Measurements from ENCODE around the gene ACTR5.
"Not testable (repeated sequence)": the region's sequence is repeated elsewhere in the genome, so short reads cannot be mapped to it uniquely, and the experiment has no call there.

Gene ACTR5

GRCh38 chr20:38805502-38805957 is 57.3 kb downstream of the ACTR5 start, which contains the start of gene PPP1R16B:
PPP1R16B (plus strand) TSS chr20:38805697; CDS start chr20:38835926, 30,229 bp downstream.
- peak; percentile 46 for DNase-seq (ENCODE audit: low spot score)

DNA sequence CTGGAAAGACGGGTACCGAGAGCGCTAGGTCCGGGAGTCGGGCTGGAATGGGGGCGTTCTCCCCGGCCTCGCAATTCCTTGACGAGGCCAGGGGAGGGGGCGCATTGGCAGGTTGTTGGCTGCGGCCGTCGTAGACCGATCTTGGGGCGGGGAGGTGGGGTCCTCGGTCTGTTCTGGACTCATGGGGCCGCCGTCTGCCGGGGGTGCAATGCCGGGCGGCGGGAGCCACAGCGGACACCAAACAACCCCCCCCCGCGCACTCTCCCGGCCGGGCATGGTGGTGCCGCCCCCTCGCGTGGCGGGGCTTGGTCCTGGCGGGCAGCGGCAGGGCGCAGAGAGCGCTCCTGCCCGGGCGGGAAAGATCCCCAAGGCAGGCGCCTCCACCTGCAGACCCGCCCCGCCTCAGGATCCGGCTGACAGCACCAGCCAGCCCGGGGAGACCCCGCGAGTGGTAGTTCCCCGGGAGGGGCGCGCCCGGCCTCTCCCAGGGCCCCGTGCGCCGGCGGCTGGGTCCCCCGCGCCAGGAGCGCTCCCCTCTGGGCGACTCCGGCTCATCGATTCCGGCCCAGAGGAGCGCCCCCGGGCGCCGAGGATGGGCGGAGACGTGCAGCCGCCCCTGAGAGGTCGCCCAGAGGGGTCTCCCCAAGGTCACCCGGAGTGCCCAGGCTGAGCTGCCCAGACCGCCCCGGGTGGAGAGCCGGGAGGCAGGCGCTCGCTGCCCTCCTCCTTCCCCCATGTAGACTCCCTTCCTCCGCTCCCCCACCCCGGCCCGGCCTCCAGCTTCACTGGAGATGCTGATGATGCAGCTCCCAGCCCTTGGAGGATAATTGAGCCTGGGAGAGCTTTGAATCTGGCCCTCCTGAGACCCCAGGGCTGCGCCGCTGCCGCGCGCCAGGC is 57.9 kb downstream of the ACTR5 start:
- DNase-seq (ENCODE audit: low spot score) = no peak

GRCh38 chr20:38806855-38807655 is 58.8 kb downstream of the ACTR5 start:
- no peak for DNase-seq (ENCODE audit: low spot score)

GRCh38 chr20:38809942-38810341 is 61.7 kb downstream of the ACTR5 start:
- no peak for DNase-seq (ENCODE audit: low spot score)

DNA sequence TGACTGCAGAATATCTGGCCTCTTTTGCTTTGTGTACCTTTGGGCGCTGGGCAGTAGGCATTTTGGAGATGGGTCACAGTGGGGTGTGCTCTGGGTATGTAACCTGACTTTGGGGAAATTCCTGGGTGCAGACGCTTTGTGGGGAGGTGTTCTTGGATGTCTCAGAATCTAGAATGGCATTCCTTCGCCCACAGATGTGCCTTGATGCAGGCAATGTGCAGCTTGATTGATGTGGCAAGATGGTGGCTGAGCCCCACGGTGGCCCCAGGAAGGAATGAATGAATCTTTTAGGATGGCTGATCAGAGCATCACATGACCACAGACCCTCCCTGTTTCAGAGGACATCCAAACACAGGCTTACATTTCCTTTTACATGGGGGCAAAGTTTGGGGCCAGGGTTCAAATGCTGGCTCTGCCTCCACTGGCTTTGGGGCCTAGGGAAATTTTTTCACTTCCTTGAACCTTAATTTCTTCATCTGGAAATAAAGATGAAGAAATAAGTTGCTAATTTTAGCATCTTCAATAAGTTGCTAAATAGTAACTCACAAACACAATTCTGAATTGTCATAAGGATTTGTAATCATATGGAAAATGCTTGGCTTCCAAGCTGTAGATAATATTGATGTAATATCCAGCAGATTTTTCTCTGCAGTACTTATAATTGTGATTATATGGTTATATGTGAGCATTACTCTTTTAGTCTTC is 62.8 kb downstream of the ACTR5 start:
- DNase-seq (ENCODE audit: low spot score) = no peak

GRCh38 chr20:38811769-38812168 is 63.5 kb downstream of the ACTR5 start:
- no peak for DNase-seq (ENCODE audit: low spot score)

GRCh38 chr20:38812182-38812581 is 63.9 kb downstream of the ACTR5 start:
- no peak for DNase-seq (ENCODE audit: low spot score)

- DNase-seq (ENCODE audit: low spot score) = no peak
Observed at GRCh38 chr20:38812709-38813573, 64.7 kb downstream of the ACTR5 start.

DNA sequence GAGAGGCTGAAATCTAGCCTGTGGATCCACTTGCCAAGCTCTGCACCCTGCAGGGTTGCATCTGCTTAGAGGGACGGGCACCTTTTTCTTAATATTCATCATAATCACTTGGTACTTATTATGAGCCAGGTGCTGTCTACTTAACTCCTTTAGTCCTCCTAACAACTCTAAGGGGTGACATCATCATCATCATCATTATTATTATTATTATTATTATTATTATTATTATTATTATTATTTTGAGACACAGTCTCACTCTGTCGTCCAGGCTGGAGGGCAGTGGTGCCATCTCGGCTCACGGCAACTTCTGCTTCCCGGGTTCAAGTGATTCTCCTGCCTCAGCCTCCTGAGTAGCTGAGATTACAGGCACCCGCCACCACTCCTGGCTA is 65.3 kb downstream of the ACTR5 start:
- not testable (repeated sequence) for DNase-seq (ENCODE audit: low spot score)

DNA sequence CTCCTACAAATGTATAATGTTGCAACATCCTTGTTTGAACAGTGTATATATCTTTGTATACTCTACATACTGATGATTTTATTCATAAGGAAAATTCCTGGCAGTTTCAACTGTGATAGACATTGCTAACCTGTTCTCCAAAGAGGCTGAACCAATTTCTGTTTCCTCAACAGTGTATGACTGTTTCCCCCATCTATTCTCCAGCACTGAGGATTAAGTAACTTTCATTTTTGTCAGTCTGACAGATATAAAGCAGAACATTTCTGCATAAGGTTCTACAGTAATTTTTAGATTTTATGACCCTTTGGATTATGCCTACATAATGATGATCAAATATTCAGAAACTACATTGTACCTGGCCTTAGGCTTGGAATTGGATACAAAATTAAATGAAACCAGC is 67.2 kb downstream of the ACTR5 start:
- DNase-seq (ENCODE audit: low spot score) = no peak

- DNase-seq (ENCODE audit: low spot score) = no peak
Observed at GRCh38 chr20:38818113-38819065, 70.1 kb downstream of the ACTR5 start.
